ENCODE results near the gene DPM3. TPM values are rescaled to one million over a fixed set of nuclear protein-coding genes. Genes with fewer than 3 reads are reported as not detected.
A peak's percentile ranks its signal among the peaks of the same experiment; 100 is the strongest.

Gene DPM3
- total RNA-seq, 1 experiment from 2014 or later = 73.5 TPM

DNA sequence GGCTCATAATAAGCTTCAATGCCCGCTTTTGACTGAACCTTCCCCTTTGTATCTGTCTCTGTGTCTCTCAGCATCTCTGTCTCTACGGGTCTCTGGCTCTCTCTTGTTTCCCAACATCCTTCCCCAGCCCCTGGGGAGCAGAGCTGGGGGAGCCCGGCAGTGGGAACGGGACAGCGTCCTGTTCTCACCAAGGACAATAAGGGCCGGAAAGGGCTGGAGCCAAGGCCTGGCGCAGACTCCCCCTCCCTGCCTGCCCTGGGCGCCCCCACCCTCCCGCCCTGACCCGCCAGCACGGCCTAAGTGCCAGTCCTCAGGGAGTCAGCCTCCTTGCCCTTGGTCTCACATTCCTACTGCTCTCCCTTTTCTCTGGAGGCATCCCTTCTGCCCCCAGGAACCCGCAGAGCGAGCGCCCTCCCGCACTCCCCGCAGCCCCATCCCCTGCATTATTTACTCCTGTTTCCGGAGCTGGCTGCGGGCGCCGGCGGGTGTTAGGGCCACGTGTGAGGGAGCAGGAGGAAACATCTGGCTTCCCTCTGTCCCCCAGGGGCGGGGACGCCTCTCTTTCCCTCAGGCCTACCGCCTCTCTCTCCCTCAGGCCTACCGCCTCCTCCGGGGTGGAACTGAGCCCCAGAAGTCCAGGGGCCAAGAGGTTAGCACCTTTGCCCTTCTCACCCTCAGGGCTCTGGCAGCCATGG is 26.3 kb upstream of the DPM3 start:
- peak overlapping the region; percentile 94 for H3K27ac Mint-ChIP-seq
- CTCF ChIA-PET = interaction anchor here (0.6 to 12.2 kb wide), 52 partner anchors 9 to 607 kb away, joined by 3 to 605 read pairs (median 8); partner anchors contain the start of genes ADAM15, CKS1B, DPM3 and EFNA1
- DNase-seq (ENCODE audit: low spot score) (peak; percentile 82), ATAC-seq (peak; percentile 29)
- H3K4me3 Mint-ChIP-seq = peak overlapping the region; percentile 89
- H3K4me1 Mint-ChIP-seq = peaks cover 17% of the 10 kb centered on the region
- H3K27me3 Mint-ChIP-seq (ENCODE audit: low read depth) = no peaks in the 10 kb centered on the region; the same call in 1 of the 2 replicates
- peaks cover 4% of the 10 kb centered on the region for H3K9me3 Mint-ChIP-seq
- peaks cover 16% of the 10 kb centered on the region for H3K36me3 Mint-ChIP-seq
- POLR2A ChIA-PET = interaction anchor here (1.0 to 1.6 kb wide), 6 partner anchors 29 to 102 kb away, joined by 3 to 4 read pairs (median 3); partner anchors contain the start of gene SLC50A1
- no peak for TF ChIP-seq EMX1 (CRISPR knock-in tag; IDR thresholded peaks at IDR 0.05)
- TF ChIP-seq NFATC4 (CRISPR knock-in tag; IDR thresholded peaks at IDR 0.05) = no peak
- no peak for TF ChIP-seq RELA (CRISPR knock-in tag; IDR thresholded peaks at IDR 0.05; ENCODE audit: borderline replicate concordance)
- TF ChIP-seq, protein P1, sequence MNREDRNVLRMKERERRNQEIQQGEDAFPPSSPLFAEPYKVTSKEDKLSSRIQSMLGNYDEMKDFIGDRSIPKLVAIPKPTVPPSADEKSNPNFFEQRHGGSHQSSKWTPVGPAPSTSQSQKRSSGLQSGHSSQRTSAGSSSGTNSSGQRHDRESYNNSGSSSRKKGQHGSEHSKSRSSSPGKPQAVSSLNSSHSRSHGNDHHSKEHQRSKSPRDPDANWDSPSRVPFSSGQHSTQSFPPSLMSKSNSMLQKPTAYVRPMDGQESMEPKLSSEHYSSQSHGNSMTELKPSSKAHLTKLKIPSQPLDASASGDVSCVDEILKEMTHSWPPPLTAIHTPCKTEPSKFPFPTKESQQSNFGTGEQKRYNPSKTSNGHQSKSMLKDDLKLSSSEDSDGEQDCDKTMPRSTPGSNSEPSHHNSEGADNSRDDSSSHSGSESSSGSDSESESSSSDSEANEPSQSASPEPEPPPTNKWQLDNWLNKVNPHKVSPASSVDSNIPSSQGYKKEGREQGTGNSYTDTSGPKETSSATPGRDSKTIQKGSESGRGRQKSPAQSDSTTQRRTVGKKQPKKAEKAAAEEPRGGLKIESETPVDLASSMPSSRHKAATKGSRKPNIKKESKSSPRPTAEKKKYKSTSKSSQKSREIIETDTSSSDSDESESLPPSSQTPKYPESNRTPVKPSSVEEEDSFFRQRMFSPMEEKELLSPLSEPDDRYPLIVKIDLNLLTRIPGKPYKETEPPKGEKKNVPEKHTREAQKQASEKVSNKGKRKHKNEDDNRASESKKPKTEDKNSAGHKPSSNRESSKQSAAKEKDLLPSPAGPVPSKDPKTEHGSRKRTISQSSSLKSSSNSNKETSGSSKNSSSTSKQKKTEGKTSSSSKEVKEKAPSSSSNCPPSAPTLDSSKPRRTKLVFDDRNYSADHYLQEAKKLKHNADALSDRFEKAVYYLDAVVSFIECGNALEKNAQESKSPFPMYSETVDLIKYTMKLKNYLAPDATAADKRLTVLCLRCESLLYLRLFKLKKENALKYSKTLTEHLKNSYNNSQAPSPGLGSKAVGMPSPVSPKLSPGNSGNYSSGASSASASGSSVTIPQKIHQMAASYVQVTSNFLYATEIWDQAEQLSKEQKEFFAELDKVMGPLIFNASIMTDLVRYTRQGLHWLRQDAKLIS (CRISPR knock-in tag; IDR thresholded peaks at IDR 0.05; ENCODE audit: borderline replicate concordance) = no peak
- TF ChIP-seq NR3C1 (CRISPR knock-in tag; conservative IDR thresholded peaks at IDR 0.05; ENCODE audit: low read depth) = no peak
- TF ChIP-seq, protein P2, sequence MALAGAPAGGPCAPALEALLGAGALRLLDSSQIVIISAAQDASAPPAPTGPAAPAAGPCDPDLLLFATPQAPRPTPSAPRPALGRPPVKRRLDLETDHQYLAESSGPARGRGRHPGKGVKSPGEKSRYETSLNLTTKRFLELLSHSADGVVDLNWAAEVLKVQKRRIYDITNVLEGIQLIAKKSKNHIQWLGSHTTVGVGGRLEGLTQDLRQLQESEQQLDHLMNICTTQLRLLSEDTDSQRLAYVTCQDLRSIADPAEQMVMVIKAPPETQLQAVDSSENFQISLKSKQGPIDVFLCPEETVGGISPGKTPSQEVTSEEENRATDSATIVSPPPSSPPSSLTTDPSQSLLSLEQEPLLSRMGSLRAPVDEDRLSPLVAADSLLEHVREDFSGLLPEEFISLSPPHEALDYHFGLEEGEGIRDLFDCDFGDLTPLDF (CRISPR knock-in tag; IDR thresholded peaks at IDR 0.05) = no peak
- peak; percentile 75 for TF ChIP-seq FOXK1 (CRISPR knock-in tag; IDR thresholded peaks at IDR 0.05)
- TF ChIP-seq ZNF219 (CRISPR knock-in tag; IDR thresholded peaks at IDR 0.05; ENCODE audit: borderline replicate concordance) = no peak
- TF ChIP-seq E2F5 (CRISPR knock-in tag; IDR thresholded peaks at IDR 0.05) = no peak
- no peak for TF ChIP-seq MYBL2 (CRISPR knock-in tag; IDR thresholded peaks at IDR 0.05)
- TF ChIP-seq, protein P3, sequence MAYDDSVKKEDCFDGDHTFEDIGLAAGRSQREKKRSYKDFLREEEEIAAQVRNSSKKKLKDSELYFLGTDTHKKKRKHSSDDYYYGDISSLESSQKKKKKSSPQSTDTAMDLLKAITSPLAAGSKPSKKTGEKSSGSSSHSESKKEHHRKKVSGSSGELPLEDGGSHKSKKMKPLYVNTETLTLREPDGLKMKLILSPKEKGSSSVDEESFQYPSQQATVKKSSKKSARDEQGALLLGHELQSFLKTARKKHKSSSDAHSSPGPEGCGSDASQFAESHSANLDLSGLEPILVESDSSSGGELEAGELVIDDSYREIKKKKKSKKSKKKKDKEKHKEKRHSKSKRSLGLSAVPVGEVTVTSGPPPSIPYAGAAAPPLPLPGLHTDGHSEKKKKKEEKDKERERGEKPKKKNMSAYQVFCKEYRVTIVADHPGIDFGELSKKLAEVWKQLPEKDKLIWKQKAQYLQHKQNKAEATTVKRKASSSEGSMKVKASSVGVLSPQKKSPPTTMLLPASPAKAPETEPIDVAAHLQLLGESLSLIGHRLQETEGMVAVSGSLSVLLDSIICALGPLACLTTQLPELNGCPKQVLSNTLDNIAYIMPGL (CRISPR knock-in tag; IDR thresholded peaks at IDR 0.05) = no peak
- TF ChIP-seq, protein P4, sequence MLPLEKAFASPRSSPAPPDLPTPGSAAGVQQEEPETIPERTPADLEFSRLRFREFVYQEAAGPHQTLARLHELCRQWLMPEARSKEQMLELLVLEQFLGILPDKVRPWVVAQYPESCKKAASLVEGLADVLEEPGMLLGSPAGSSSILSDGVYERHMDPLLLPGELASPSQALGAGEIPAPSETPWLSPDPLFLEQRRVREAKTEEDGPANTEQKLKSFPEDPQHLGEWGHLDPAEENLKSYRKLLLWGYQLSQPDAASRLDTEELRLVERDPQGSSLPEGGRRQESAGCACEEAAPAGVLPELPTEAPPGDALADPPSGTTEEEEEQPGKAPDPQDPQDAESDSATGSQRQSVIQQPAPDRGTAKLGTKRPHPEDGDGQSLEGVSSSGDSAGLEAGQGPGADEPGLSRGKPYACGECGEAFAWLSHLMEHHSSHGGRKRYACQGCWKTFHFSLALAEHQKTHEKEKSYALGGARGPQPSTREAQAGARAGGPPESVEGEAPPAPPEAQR (CRISPR knock-in tag; IDR thresholded peaks at IDR 0.05) = no peak
- no peak for TF ChIP-seq ZNF512 (CRISPR knock-in tag; IDR thresholded peaks at IDR 0.05; ENCODE audit: borderline replicate concordance)
- no peak for TF ChIP-seq CTCF (IDR thresholded peaks at IDR 0.05)
- TF ChIP-seq ZNF396 (CRISPR knock-in tag; IDR thresholded peaks at IDR 0.05; ENCODE audit: borderline replicate concordance) = no peak
- no peak for TF ChIP-seq IRF2 (CRISPR knock-in tag; IDR thresholded peaks at IDR 0.05; ENCODE audit: borderline replicate concordance, low read depth)
- no peak for TF ChIP-seq ATF1 (CRISPR knock-in tag; IDR thresholded peaks at IDR 0.05)
- no peak for TF ChIP-seq IRF1 (CRISPR knock-in tag; IDR thresholded peaks at IDR 0.05)
- TF ChIP-seq ATF3 (CRISPR knock-in tag; conservative IDR thresholded peaks at IDR 0.05) = no peak
- TF ChIP-seq NR1H2 (CRISPR knock-in tag; IDR thresholded peaks at IDR 0.05) = no peak

Measured in WTC11 (cell line).